Stimulated activated CD4-positive, alpha-beta T cell treated with anti-CD3 and anti-CD28 coated beads, Interleukin-15, amount 100 ng/mL, for 24 hours (primary cell): ENCODE data around the gene CMTM1.
"Not testable (repeated sequence)": the region's sequence is repeated elsewhere in the genome, so short reads cannot be mapped to it uniquely, and the experiment has no call there.

Experiments
- DNase-seq: peaks from one replicate; pipeline ENCODE4 v3.0.0-alpha.2; 2020

The CMTM1 gene

GRCh38 chr16:66594739-66595138, 28.5 kb downstream of the CMTM1 start:
- DNase-seq: no peak

DNA sequence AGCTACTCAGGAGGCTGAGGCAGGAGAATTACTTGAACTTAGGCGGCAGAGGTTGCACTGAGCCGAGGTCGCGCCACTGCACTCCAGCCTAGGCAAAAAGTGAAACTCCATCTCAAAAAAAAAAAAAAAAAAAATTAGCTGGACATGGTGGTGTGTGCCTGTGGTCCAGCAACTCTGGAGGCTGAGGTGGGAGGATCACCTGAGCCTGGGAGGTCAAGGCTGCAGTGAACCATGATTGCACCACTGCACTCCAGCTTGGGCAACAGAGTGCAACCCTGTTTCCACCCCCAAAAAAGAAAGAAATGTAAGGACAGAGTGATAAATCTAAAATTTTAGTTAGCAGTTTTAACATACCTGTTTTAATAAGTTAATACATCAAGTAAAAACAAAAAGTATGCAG, 30.3 kb downstream of the CMTM1 start:
- not testable (repeated sequence) for DNase-seq

DNA sequence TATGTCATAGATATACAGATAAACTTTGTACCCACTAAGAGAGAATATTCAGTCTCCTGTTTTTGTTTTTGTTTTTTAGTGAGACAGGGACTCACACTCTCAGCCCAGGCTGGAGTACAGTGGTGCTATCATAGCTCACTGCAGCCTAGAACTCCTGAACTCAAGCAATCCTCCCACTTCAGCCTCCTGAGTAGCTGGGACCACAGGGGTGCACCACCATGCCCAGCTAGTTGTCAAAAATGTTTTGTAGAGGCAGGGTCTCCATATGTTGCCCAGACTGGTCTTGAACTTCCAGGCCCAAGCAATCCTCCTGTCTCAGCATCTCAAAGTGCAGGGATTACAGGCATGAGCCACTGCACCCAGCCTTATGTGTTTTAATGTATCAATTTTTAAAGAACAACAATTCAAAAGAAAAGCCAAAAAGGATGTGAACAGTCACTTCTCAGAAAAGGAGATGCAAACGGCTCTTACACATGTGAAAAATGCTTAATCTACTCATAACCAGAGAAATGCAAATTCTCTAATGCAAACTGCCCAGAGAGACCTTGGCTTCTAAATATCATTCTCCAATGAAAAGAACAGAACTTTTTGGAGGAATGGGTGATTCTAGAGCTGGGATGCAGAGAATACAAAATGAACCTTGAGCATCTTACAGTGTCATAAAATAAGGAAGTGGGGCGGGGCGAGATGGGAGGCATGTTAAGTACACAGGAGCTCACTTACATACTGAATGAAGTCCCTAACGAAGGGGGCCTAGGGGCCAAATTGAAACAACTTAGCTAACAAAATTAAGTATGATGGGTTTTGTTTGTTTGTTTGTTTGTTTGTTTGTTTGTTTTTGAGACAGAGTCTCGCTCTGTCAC, 31.0 kb downstream of the CMTM1 start:
- no peak for DNase-seq

DNA sequence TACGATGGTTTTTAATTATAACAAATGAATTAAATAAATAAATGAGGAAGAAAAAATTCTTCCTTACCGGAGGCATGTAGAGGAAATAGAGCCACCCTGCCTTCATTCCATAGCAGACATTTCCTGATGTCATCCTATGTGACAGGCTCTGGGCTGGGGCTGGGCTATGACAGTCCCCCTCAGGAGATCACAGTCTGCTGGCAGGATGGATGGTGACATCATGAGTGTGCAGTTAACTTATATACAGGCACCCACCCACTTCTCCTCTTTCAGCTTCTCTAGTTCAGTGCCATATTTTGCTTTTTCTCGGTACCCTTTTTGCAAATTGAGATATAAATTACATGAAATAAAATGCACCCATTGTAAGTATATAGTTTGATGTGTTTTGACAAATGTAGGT, 31.9 kb downstream of the CMTM1 start:
- DNase-seq: no peak

DNA sequence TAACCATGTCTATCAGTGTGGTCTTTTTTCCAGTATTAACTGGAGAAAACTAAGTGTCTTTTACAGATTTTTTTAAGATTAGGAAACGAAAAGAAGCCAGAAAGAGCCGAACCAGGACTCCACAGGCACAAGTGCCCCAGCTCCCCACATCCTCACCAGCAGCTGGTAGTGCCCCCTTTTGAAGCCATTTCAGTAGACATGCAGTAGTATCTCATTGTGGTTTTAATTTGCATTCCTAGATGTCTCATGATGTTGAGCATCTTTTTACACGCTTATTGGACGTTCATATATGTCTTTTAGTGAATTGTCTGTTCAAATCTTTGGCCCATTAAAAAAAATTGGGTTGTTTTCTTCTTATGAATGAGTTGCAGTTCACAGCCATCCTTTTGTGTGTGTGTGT, 33.5 kb downstream of the CMTM1 start:
- no peak for DNase-seq

GRCh38 chr16:66600477-66600876, 34.2 kb downstream of the CMTM1 start:
- no peak for DNase-seq

DNA sequence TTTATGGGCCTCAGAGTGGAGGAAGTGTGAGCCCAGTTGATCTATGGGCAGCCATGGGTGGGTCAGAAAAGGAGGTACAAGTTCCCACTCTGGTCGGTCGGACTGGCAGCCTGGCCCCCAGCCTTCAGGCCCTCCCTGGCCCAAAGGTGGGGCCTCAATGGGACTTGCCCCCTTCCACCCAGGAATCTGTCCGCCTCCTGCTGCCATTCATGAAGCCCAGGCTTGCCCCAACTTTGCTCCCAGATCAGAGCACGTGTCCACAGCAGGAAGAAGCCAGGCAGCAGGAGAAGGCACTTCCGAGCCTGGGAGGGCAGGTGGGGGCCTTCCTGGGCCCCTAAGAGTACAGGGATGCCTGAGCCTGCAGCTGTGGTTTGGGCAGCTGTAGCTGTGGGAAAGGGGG, 35.2 kb downstream of the CMTM1 start:
- no peak for DNase-seq

GRCh38 chr16:66603537-66604375, 37.5 kb downstream of the CMTM1 start:
- peak; percentile 72 for DNase-seq

DNA sequence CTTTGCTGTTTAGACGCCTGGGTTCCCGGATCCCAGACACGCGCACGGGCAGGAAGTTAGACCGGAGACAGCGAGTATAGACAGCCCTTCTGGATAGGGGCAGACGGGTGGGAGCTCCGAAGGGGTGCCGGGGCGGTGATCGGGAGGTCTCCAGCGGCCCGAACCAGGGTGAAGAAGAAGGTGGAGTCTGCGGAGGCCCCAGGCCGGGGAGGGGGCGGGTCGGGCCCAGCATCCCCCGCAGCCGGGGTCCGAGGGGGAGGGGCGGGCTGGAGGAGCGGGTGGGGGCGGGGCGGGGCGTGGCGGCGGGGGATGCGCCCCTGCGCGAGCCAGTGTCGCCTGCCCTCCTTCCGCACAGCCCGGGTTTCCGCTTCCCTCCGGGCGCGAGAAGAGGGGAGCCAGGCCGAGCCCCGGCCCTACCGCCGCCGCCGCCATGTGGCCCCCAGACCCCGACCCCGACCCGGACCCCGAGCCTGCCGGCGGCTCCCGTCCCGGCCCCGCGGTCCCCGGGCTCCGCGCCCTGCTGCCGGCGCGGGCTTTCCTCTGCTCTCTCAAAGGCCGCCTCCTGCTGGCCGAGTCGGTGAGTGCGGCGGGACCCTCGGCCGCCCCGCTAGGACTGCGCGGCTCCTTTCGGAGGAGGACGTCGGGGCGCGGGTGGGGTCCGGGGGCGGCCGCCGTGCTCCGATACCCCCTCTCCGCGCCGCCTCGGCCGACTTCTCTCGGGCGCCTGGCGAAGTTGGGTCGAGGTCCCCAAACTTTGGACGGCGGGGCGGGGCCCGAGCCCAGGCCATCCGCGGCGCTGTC, 38.3 kb downstream of the CMTM1 start, which contains the start of gene CMTM3:
CMTM3 (plus strand) TSS at position 329 of the 801 bp plus-strand sequence; CDS start at position 431, 102 bp downstream.
- DNase-seq: peak; percentile 83

- peak; percentile 56 for DNase-seq
These were observed 39.1 kb downstream of the CMTM1 start for GRCh38 chr16:66605177-66605978.

DNA sequence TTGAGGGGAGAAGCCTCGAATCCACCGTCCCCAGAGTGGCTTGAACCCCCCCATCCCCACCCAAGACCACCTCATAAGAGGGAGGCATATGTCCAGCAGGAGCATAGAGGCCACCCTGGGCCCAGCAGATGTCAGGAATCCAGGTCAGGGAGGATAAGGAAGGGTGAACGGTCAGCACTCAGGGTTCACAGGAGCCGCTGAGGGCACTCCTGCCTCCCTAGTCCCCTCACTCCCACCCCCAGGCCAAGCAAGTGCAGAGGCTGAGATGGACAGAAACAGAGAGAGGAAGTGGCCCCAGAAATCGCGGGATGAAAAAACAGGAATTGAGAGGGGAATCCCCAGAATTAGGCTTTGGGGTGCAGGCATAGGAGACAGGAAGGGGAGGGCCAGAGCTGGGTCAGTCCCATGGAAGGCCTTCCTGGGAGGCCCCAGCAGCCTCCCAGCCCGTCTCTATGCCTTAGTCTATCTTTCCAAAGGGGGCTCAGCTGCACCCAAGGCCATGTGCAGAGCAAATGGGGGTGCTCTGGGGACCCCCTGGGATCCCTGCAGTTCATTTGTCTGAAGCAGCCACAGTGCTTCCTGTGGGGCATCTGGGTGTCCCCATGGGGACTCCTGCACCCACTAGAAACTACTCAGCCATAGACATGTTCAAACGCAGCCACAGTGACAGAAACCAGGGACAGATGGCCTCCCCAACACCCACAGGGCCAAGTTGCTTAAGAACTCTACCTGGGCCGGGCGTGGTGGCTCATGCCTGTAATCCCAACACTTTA, 39.9 kb downstream of the CMTM1 start:
- peak; percentile 21 for DNase-seq

- peak; percentile 92 for DNase-seq
These were observed 42.3 kb downstream of the CMTM1 start for GRCh38 chr16:66608241-66609138.

- no peak for DNase-seq
These were observed 42.9 kb downstream of the CMTM1 start for GRCh38 chr16:66609139-66609510.

GRCh38 chr16:66610111-66610820, 44.0 kb downstream of the CMTM1 start:
- no peak for DNase-seq

DNA sequence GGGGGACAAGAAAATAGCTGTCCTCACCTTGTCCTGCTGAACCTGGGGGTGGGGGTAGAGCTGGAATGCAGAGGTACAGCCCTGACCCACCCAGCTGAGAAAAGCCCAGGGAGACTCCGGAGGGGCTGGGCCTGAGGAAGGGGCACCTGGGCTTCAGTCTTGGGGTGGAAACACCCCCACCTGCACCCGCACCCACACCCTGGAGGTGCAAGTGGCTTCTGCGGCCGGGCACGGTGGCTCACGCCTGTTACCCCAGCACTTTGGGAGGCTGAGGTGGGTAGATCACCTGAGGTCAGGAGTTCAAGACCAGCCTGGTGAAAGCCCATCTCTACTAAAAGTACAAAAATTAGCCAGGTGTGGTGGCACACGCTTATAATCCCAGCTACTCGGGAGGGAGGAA, 45.7 kb downstream of the CMTM1 start:
- not testable (repeated sequence) for DNase-seq

GRCh38 chr16:66612422-66612821, 46.2 kb downstream of the CMTM1 start:
- DNase-seq: no peak

DNA sequence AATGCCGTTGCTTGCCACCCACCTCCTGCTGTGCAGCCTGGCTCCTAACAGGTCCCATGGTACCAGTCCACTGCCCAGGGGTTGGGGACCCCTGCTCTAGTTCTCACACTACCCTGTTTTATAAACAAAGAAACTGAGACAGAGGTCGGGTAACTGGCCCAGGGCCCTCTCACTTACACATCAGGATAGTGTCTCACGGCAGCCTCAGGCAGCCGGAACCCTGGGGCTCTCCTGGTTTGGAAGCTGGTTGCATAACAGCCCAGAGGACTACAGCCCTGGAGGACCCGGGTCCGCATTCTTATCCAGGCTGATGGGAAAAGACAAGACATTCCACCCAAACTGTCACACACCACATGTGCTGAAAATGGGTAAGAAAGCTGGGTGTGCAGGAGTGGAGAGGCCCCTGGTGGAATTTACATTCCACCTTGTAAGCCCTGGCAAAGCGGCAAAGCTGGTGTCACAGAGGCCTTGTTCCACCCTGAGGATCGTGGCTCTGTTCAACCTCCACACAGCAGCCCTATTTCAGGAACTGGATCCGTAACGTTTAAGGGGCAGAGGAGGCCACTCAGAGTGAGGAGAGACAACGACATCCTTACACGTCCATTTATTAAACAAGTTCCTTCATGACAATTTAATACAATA, 48.0 kb downstream of the CMTM1 start:
- no peak for DNase-seq

DNA sequence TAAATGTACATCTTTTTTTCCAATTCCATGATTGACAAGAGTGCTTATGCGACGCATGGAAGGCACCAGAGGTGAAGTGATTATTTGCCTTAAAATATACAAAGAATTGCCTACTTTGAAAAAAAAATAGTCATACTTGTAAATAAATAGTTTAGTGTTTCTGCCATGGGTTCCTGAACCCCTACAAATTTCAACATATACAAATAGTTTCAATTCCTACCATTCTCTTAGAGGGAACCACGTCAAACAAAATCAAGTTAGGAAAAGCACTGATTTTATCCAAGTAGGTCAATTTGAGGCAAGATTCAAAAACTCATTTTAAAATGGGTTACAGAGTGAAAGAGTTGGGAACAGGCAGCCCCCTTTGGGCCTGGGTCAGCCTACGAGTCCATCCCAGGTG, 49.9 kb downstream of the CMTM1 start:
- DNase-seq: no peak

- no peak for DNase-seq
These were observed 50.4 kb downstream of the CMTM1 start for GRCh38 chr16:66616592-66616991.
